ENCODE data around the gene PATJ.

DNA sequence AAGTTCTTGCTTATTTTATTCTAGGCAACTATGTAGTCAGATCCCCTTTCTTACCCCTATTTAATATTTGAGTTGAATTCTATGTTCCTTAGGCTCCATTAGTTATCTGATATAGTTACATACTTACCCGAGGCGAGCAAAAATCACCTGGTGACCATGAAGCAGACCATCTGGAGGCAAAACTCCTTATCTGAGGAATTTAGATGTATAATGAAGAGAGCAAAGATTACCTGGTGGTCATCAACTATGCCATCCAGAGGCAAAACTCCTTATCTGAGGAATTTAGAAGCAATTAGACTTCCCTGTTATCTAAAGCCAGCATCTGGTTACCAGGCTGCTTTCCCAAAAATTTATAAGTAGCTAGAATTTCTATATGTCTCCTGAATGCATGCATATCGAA is 129.9 kb downstream of the PATJ start:
- TF ChIP-seq POLR2A (IDR thresholded peaks at IDR 0.05) (no peak), CTCF (IDR thresholded peaks at IDR 0.05) (no peak), POLR2AphosphoS5 (IDR thresholded peaks at IDR 0.05) (no peak), EP300 (IDR thresholded peaks at IDR 0.05) (no peak)
